HL-60 (cell line): ENCODE results near the gene SF3B3.

Experiments used
- GABPA ChIP-seq: IDR thresholded peaks from 2 replicates; pipeline ENCODE4 v1.6.1; 2012; ENCODE audit warnings: low read depth
- POLR2AphosphoS5 ChIP-seq: IDR thresholded peaks from 2 replicates; pipeline ENCODE4 v1.6.1; 2012; ENCODE audit warnings: low read depth
- SPI1 ChIP-seq: IDR thresholded peaks from 2 replicates; pipeline ENCODE4 v1.6.1; 2012; ENCODE audit warnings: low read depth, mild to moderate bottlenecking, borderline replicate concordance
- TF ChIP-seq, protein P1 (sequence below): IDR thresholded peaks from one replicate; pipeline ENCODE4 v1.5.1; 2011; ENCODE audit warnings: low read length, control low read depth, inconsistent platforms; ENCODE audit not compliant: insufficient read depth
- TF ChIP-seq, protein P2 (sequence below): IDR thresholded peaks from 2 replicates; pipeline ENCODE4 v1.6.1; 2012; ENCODE audit warnings: low read depth; ENCODE audit not compliant: insufficient replicate concordance

DNA sequence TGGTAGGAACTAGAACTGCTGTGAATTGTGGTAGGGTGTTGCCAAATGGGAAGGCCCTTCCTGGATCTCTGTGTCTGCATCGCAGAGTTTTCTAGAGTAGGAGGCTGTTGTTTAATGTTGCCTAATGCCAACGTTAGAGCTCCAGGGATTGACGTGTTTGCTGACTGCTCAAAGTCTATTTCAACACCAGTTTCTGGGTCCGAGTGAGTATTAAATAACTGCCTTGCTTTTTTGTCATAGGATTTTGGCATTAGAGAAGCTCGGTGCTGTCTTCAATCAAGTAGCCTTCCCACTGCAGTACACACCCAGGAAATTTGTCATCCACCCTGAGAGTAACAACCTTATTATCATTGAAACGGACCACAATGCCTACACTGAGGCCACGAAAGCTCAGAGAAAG lies 40.0 kb downstream of the SF3B3 start:
- TF ChIP-seq, protein P1, sequence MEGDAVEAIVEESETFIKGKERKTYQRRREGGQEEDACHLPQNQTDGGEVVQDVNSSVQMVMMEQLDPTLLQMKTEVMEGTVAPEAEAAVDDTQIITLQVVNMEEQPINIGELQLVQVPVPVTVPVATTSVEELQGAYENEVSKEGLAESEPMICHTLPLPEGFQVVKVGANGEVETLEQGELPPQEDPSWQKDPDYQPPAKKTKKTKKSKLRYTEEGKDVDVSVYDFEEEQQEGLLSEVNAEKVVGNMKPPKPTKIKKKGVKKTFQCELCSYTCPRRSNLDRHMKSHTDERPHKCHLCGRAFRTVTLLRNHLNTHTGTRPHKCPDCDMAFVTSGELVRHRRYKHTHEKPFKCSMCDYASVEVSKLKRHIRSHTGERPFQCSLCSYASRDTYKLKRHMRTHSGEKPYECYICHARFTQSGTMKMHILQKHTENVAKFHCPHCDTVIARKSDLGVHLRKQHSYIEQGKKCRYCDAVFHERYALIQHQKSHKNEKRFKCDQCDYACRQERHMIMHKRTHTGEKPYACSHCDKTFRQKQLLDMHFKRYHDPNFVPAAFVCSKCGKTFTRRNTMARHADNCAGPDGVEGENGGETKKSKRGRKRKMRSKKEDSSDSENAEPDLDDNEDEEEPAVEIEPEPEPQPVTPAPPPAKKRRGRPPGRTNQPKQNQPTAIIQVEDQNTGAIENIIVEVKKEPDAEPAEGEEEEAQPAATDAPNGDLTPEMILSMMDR, result no peak
- TF ChIP-seq GABPA (no peak), SPI1 (no peak), POLR2AphosphoS5 (no peak)
- TF ChIP-seq, protein P2, sequence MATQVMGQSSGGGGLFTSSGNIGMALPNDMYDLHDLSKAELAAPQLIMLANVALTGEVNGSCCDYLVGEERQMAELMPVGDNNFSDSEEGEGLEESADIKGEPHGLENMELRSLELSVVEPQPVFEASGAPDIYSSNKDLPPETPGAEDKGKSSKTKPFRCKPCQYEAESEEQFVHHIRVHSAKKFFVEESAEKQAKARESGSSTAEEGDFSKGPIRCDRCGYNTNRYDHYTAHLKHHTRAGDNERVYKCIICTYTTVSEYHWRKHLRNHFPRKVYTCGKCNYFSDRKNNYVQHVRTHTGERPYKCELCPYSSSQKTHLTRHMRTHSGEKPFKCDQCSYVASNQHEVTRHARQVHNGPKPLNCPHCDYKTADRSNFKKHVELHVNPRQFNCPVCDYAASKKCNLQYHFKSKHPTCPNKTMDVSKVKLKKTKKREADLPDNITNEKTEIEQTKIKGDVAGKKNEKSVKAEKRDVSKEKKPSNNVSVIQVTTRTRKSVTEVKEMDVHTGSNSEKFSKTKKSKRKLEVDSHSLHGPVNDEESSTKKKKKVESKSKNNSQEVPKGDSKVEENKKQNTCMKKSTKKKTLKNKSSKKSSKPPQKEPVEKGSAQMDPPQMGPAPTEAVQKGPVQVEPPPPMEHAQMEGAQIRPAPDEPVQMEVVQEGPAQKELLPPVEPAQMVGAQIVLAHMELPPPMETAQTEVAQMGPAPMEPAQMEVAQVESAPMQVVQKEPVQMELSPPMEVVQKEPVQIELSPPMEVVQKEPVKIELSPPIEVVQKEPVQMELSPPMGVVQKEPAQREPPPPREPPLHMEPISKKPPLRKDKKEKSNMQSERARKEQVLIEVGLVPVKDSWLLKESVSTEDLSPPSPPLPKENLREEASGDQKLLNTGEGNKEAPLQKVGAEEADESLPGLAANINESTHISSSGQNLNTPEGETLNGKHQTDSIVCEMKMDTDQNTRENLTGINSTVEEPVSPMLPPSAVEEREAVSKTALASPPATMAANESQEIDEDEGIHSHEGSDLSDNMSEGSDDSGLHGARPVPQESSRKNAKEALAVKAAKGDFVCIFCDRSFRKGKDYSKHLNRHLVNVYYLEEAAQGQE, result no peak
